SK-N-SH treated with all-trans-retinoic acid at 6 μM for 48 hours (cell line): ENCODE data around the gene CCR3.

Experiments used
- ATAC-seq: fragments of 200-7000 bp; cut with Tn5 transposase; 3 replicates; pipeline ENCODE4 v1.9.1; 2020; ENCODE audit warnings: mild to moderate bottlenecking, moderate library complexity
- ARNTL ChIP-seq: fragments of 450-650 bp; formaldehyde crosslinking; IDR thresholded peaks from 2 replicates; pipeline ENCODE4 v1.5.0; 2020; ENCODE audit warnings: low read depth, mild to moderate bottlenecking, moderate library complexity, borderline replicate concordance
- BACH2 ChIP-seq: fragments of 250-450 bp; sonication (Bioruptor Pico); IDR thresholded peaks from 2 replicates; pipeline ENCODE4 v1.9.0; 2021; ENCODE audit warnings: mild to moderate bottlenecking, borderline replicate concordance
- CSDC2 ChIP-seq: fragments of 250-450 bp; sonication (Bioruptor Pico); IDR thresholded peaks from 2 replicates; pipeline ENCODE4 v1.5.0; 2020; ENCODE audit warnings: mild to moderate bottlenecking, moderate library complexity
- ESRRG ChIP-seq: fragments of 250-450 bp; sonication (Bioruptor Pico); IDR thresholded peaks from 2 replicates; pipeline ENCODE4 v1.6.1; 2021; ENCODE audit warnings: mild to moderate bottlenecking
- GLIS3 ChIP-seq: fragments of 250-450 bp; sonication (Bioruptor Pico); IDR thresholded peaks from 2 replicates; pipeline ENCODE4 v1.5.0; 2020; ENCODE audit warnings: mild to moderate bottlenecking, moderate library complexity
- OSR1 ChIP-seq: fragments of 250-450 bp; sonication (Bioruptor Pico); IDR thresholded peaks from 2 replicates; pipeline ENCODE4 v1.8.0; 2022; ENCODE audit warnings: moderate library complexity, mild to moderate bottlenecking, inconsistent platforms
- PPARA ChIP-seq: fragments of 250-450 bp; sonication (Bioruptor Pico); IDR thresholded peaks from 2 replicates; pipeline ENCODE4 v1.5.0; 2020; ENCODE audit warnings: mild to moderate bottlenecking, borderline replicate concordance
- RARB ChIP-seq: fragments of 250-450 bp; sonication (Bioruptor Pico); IDR thresholded peaks from 2 replicates; pipeline ENCODE4 v1.8.0; 2021; ENCODE audit warnings: mild to moderate bottlenecking, moderate library complexity
- SNAI2 ChIP-seq: fragments of 250-450 bp; sonication (Bioruptor Pico); IDR thresholded peaks from 2 replicates; pipeline ENCODE4 v1.5.0; 2020; ENCODE audit warnings: mild to moderate bottlenecking, moderate library complexity
- TCF4 ChIP-seq: fragments of 250-450 bp; sonication (Bioruptor Pico); IDR thresholded peaks from 2 replicates; pipeline ENCODE4 v1.8.0; 2021; ENCODE audit warnings: mild to moderate bottlenecking, moderate library complexity, borderline replicate concordance
- TOX ChIP-seq: fragments of 250-450 bp; sonication (Bioruptor Pico); IDR thresholded peaks from 2 replicates; pipeline ENCODE4 v1.8.0; 2021; ENCODE audit warnings: mild to moderate bottlenecking, moderate library complexity, borderline replicate concordance
- ZC3H10 ChIP-seq: fragments of 250-450 bp; sonication (Bioruptor Pico); IDR thresholded peaks from 2 replicates; pipeline ENCODE4 v1.5.1; 2021; ENCODE audit warnings: mild to moderate bottlenecking, moderate library complexity
- ZFP3 ChIP-seq: fragments of 250-450 bp; sonication (Bioruptor Pico); IDR thresholded peaks from 2 replicates; pipeline ENCODE4 v1.5.0; 2020; ENCODE audit warnings: mild to moderate bottlenecking, moderate library complexity
- ZFP30 ChIP-seq: fragments of 450-650 bp; formaldehyde crosslinking; IDR thresholded peaks from 2 replicates; pipeline ENCODE4 v1.5.0; 2022; ENCODE audit warnings: mild to moderate bottlenecking, moderate library complexity
- ZNF565 ChIP-seq: fragments of 450-650 bp; formaldehyde crosslinking; conservative IDR thresholded peaks from 2 replicates; pipeline ENCODE4 v1.5.0; 2020; ENCODE audit warnings: low read depth, mild to moderate bottlenecking, moderate library complexity
- ZNF70 ChIP-seq: fragments of 450-650 bp; formaldehyde crosslinking; IDR thresholded peaks from 2 replicates; pipeline ENCODE4 v1.5.0; 2020; ENCODE audit warnings: mild to moderate bottlenecking, moderate library complexity
- ZNF8 ChIP-seq: fragments of 450-650 bp; formaldehyde crosslinking; IDR thresholded peaks from 2 replicates; pipeline ENCODE4 v1.5.0; 2020; ENCODE audit warnings: mild to moderate bottlenecking, moderate library complexity
- TF ChIP-seq, protein P1 (sequence below): fragments of 250-450 bp; sonication (Bioruptor Pico); IDR thresholded peaks from 2 replicates; pipeline ENCODE4 v1.8.0; 2020; ENCODE audit warnings: mild to moderate bottlenecking, moderate library complexity, borderline replicate concordance
- TF ChIP-seq, protein P2 (sequence below): fragments of 250-450 bp; sonication (Bioruptor Pico); IDR thresholded peaks from 2 replicates; pipeline ENCODE4 v1.5.1; 2020; ENCODE audit warnings: low read depth, mild to moderate bottlenecking, moderate library complexity
- TF ChIP-seq, protein P3 (sequence below): fragments of 250-450 bp; sonication (Bioruptor Pico); IDR thresholded peaks from 2 replicates; pipeline ENCODE4 v1.5.1; 2021; ENCODE audit warnings: mild to moderate bottlenecking, moderate library complexity
- TF ChIP-seq, protein P4 (sequence below): fragments of 250-450 bp; sonication (Bioruptor Pico); IDR thresholded peaks from 2 replicates; pipeline ENCODE4 v1.8.0; 2021; ENCODE audit warnings: low read depth, mild to moderate bottlenecking, moderate library complexity, borderline replicate concordance
- TF ChIP-seq, protein P5 (sequence below): fragments of 250-450 bp; sonication (Bioruptor Pico); IDR thresholded peaks from 2 replicates; pipeline ENCODE4 v1.5.0; 2020; ENCODE audit warnings: mild to moderate bottlenecking, moderate library complexity

Gene CCR3

DNA sequence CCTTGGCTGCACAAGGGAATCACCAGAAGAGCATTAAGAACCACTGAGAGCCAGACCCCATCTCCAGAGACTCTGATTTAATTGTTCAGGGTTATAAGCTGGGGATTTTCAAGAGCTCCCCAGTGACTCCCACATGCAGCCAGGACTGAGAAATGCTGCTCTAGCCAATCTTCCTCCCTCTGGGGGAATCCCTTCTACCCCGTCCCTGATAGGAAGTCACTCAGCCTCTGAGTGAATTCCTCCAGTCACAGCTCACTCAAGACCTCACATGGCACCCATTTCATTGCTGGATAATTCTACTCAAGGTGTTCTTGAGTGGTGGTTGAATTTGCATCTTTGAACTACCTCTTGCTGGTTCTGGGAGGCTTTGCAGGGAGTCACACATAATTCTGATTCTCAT lies 10.7 kb downstream of the CCR3 start:
- no peak for TF ChIP-seq TOX (CRISPR knock-in tag)
- no peak for ATAC-seq

DNA sequence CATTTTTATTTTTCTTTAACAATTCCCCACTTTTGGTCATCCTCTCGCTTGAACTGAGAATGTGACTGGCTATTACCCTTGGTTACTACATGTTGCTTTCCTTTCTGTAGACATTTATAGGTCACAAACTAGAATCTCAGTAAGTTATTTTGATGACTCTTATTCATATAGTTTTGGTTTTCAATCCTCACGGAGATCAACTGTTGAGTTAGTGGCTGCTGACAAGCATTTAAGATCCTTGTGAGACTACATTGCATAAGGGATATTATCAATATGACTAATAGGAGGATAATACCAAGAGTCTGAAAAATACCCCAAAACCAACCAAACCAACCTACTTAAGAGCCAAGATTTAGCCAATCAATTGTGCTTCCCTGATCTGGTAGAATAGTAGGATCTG lies 16.3 kb downstream of the CCR3 start:
- no peak for ATAC-seq
- TF ChIP-seq OSR1 (no peak), BACH2 (CRISPR knock-in tag) (no peak), ZNF70 (CRISPR knock-in tag) (no peak), CSDC2 (CRISPR knock-in tag) (no peak), GLIS3 (CRISPR knock-in tag) (no peak), ZFP30 (no peak), ZC3H10 (CRISPR knock-in tag) (no peak), ZNF8 (CRISPR knock-in tag) (no peak)
- TF ChIP-seq, protein P1, sequence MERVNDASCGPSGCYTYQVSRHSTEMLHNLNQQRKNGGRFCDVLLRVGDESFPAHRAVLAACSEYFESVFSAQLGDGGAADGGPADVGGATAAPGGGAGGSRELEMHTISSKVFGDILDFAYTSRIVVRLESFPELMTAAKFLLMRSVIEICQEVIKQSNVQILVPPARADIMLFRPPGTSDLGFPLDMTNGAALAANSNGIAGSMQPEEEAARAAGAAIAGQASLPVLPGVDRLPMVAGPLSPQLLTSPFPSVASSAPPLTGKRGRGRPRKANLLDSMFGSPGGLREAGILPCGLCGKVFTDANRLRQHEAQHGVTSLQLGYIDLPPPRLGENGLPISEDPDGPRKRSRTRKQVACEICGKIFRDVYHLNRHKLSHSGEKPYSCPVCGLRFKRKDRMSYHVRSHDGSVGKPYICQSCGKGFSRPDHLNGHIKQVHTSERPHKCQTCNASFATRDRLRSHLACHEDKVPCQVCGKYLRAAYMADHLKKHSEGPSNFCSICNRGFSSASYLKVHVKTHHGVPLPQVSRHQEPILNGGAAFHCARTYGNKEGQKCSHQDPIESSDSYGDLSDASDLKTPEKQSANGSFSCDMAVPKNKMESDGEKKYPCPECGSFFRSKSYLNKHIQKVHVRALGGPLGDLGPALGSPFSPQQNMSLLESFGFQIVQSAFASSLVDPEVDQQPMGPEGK, result no peak
- TF ChIP-seq, protein P2, sequence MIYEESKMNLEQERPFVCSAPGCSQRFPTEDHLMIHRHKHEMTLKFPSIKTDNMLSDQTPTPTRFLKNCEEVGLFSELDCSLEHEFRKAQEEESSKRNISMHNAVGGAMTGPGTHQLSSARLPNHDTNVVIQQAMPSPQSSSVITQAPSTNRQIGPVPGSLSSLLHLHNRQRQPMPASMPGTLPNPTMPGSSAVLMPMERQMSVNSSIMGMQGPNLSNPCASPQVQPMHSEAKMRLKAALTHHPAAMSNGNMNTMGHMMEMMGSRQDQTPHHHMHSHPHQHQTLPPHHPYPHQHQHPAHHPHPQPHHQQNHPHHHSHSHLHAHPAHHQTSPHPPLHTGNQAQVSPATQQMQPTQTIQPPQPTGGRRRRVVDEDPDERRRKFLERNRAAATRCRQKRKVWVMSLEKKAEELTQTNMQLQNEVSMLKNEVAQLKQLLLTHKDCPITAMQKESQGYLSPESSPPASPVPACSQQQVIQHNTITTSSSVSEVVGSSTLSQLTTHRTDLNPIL (CRISPR knock-in tag), result no peak

DNA sequence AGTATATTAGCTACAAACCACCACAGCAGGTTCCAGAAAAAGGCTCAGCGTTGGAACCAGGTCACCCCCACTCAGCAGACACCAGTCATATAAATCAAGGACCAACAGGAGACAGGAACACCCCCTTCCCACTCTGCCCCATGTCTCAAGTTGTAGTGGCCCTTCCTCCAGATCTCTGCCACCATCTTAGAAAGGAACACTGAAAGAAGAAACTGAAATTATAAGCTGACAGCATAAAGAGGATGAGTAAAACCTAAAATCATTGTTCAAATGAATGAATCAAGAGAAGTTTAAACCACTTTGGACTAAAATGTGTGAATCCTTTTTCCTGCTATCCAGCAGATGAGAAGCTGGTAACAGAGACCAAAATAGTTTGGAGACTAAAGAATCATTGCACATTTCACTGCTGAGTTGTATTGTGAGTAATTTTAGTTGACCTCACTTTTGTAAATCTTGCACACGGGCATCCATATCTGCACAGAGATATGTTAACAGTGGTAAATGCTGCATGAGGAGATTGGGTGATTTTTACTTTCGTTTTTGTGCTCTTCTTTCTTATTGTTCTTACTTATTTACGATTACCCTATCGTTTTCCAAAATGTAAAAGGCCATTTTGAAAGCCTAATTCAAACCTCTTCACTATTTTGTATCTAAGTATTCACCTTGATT lies 19.8 kb downstream of the CCR3 start:
- TF ChIP-seq PPARA (CRISPR knock-in tag) (no peak), ZNF565 (CRISPR knock-in tag) (no peak), SNAI2 (CRISPR knock-in tag) (no peak), RARB (CRISPR knock-in tag) (no peak), ESRRG (CRISPR knock-in tag) (no peak), TOX (CRISPR knock-in tag) (no peak), ZNF8 (CRISPR knock-in tag) (no peak), TCF4 (CRISPR knock-in tag) (no peak)
- TF ChIP-seq, protein P3, sequence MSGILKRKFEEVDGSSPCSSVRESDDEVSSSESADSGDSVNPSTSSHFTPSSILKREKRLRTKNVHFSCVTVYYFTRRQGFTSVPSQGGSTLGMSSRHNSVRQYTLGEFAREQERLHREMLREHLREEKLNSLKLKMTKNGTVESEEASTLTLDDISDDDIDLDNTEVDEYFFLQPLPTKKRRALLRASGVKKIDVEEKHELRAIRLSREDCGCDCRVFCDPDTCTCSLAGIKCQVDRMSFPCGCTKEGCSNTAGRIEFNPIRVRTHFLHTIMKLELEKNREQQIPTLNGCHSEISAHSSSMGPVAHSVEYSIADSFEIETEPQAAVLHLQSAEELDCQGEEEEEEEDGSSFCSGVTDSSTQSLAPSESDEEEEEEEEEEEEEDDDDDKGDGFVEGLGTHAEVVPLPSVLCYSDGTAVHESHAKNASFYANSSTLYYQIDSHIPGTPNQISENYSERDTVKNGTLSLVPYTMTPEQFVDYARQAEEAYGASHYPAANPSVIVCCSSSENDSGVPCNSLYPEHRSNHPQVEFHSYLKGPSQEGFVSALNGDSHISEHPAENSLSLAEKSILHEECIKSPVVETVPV (CRISPR knock-in tag), result no peak
- ATAC-seq, result no peak; the same call in 2 of the 3 replicates

DNA sequence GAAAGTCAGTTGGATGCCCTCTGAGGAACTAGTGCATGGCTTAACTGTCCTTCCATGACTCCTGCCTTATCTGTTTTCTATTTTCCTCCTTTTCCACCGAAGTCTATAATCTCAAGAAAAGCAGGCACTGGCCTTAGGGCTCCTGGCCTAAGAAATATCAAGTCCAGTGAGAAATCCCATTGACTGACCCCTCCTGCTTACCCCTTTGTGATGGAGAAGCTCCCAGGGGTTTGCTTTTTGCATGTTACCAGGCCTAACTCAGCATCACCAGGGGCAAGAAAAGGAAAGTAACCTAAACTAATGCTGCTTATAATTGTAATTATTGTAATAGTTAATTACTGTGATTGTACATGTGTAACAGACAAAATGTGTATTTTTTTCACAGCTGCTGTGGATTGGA lies 21.7 kb downstream of the CCR3 start:
- ATAC-seq, result no peak
- TF ChIP-seq ARNTL (CRISPR knock-in tag) (no peak), TCF4 (CRISPR knock-in tag) (no peak), ZNF70 (CRISPR knock-in tag) (no peak), RARB (CRISPR knock-in tag) (no peak), ZC3H10 (CRISPR knock-in tag) (no peak), ZFP3 (no peak), ESRRG (CRISPR knock-in tag) (no peak), CSDC2 (CRISPR knock-in tag) (no peak), ZFP30 (no peak), BACH2 (CRISPR knock-in tag) (no peak), ZNF565 (CRISPR knock-in tag) (no peak), PPARA (CRISPR knock-in tag) (no peak), OSR1 (no peak), TOX (CRISPR knock-in tag) (no peak), SNAI2 (CRISPR knock-in tag) (no peak)
- TF ChIP-seq, protein P4, sequence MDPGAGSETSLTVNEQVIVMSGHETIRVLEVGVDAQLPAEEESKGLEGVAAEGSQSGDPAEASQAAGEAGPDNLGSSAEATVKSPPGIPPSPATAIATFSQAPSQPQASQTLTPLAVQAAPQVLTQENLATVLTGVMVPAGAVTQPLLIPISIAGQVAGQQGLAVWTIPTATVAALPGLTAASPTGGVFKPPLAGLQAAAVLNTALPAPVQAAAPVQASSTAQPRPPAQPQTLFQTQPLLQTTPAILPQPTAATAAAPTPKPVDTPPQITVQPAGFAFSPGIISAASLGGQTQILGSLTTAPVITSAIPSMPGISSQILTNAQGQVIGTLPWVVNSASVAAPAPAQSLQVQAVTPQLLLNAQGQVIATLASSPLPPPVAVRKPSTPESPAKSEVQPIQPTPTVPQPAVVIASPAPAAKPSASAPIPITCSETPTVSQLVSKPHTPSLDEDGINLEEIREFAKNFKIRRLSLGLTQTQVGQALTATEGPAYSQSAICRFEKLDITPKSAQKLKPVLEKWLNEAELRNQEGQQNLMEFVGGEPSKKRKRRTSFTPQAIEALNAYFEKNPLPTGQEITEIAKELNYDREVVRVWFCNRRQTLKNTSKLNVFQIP, result no peak
- TF ChIP-seq, protein P3 (CRISPR knock-in tag), result no peak
- TF ChIP-seq, protein P5, sequence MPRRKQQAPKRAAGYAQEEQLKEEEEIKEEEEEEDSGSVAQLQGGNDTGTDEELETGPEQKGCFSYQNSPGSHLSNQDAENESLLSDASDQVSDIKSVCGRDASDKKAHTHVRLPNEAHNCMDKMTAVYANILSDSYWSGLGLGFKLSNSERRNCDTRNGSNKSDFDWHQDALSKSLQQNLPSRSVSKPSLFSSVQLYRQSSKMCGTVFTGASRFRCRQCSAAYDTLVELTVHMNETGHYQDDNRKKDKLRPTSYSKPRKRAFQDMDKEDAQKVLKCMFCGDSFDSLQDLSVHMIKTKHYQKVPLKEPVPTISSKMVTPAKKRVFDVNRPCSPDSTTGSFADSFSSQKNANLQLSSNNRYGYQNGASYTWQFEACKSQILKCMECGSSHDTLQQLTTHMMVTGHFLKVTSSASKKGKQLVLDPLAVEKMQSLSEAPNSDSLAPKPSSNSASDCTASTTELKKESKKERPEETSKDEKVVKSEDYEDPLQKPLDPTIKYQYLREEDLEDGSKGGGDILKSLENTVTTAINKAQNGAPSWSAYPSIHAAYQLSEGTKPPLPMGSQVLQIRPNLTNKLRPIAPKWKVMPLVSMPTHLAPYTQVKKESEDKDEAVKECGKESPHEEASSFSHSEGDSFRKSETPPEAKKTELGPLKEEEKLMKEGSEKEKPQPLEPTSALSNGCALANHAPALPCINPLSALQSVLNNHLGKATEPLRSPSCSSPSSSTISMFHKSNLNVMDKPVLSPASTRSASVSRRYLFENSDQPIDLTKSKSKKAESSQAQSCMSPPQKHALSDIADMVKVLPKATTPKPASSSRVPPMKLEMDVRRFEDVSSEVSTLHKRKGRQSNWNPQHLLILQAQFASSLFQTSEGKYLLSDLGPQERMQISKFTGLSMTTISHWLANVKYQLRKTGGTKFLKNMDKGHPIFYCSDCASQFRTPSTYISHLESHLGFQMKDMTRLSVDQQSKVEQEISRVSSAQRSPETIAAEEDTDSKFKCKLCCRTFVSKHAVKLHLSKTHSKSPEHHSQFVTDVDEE, result no peak
- TF ChIP-seq, protein P1, result no peak
